ENCODE results near the gene LGALS16. TPM values are rescaled to one million over a fixed set of nuclear protein-coding genes. Genes with fewer than 3 reads are reported as not detected.
A peak's percentile ranks its signal among the peaks of the same experiment; 100 is the strongest.
"Not testable (repeated sequence)": the region's sequence is repeated elsewhere in the genome, so short reads cannot be mapped to it uniquely, and the experiment has no call there.

LGALS16 gene
- total RNA-seq = not detected

GRCh38 chr19:39655613-39656012 lies at the start of gene LGALS16:
Gene LGALS16 (plus strand): TSS chr19:39655913. CDS start chr19:39655962, 49 bp downstream.
- Histone ChIP-seq H3K4me1 (replicated peaks in 1 of 2) (no peaks in the 10 kb centered on the region), H3K27ac (no peak within 1 kb of the TSS), H3K4me3 (no peak within 1 kb of the TSS)
- 0 to 20% (median 10%) methylated on average over 1 to 3 of the region's 3 CpGs; no CpG with 5 or more reads in 6 of the 10 experiments for WGBS, 10 experiments
- in situ Hi-C loops (cut with MboI; ENCODE audit: low pct_unique_long_range_greater_than_20kb in 2 of 9, low sequenced_read_pairs in 9 of 9, unreplicated experiment in 9 of 9) = loop anchor here in 3 of 9 experiments (25.0 kb wide), 1 partner anchor 93 kb away; no protein-coding TSS in a partner anchor
- ATAC-seq (replicated peaks in 6 of 8) = no peak

GRCh38 chr19:39607021-39607420 lies 48.7 kb upstream of the LGALS16 start:
- Histone ChIP-seq H3K4me3 (no peak overlapping the region), H3K4me1 (replicated peaks in 1 of 2) (no peaks in the 10 kb centered on the region), H3K27ac (no peak overlapping the region)
- in situ Hi-C loops (cut with MboI; ENCODE audit: low pct_unique_long_range_greater_than_20kb in 2 of 9, low sequenced_read_pairs in 9 of 9, unreplicated experiment in 9 of 9) = no loop called here
- no peak for ATAC-seq (replicated peaks in 6 of 8)
- 18 to 83% (median 67%) methylated on average over 1 to 9 of the region's 9 CpGs; no CpG with 5 or more reads in 1 of the 10 experiments for WGBS, 10 experiments

- H3K27ac ChIP-seq = no peak overlapping the region
- no peaks in the 10 kb centered on the region for H3K4me1 ChIP-seq (replicated peaks in 1 of 2)
- 12 to 75% (median 48%) methylated on average over 3 to 6 of the region's 6 CpGs; no CpG with 5 or more reads in 1 of the 10 experiments for WGBS, 10 experiments
- H3K4me3 ChIP-seq = no peak overlapping the region
- no peak for ATAC-seq (replicated peaks in 6 of 8)
- in situ Hi-C loops (cut with MboI; ENCODE audit: low pct_unique_long_range_greater_than_20kb in 2 of 9, low sequenced_read_pairs in 9 of 9, unreplicated experiment in 9 of 9) = no loop called here
Measured at GRCh38 chr19:39607561-39607960, 48.2 kb upstream of the LGALS16 start.

- ATAC-seq (replicated peaks in 6 of 8) = no peak
- in situ Hi-C loops (cut with MboI; ENCODE audit: low pct_unique_long_range_greater_than_20kb in 2 of 9, low sequenced_read_pairs in 9 of 9, unreplicated experiment in 9 of 9) = no loop called here
- no peak overlapping the region for H3K27ac ChIP-seq
- 0 to 100% (median 49%) methylated on average over 1 to 2 of the region's 2 CpGs; no CpG with 5 or more reads in 2 of the 10 experiments for WGBS, 10 experiments
- no peaks in the 10 kb centered on the region for H3K4me1 ChIP-seq (replicated peaks in 1 of 2)
- H3K4me3 ChIP-seq = no peak overlapping the region
Measured at GRCh38 chr19:39613597-39613996, 42.1 kb upstream of the LGALS16 start.

GRCh38 chr19:39617745-39618144 lies 38.0 kb upstream of the LGALS16 start:
- ATAC-seq (replicated peaks in 6 of 8) = no peak
- Histone ChIP-seq H3K4me3 (no peak overlapping the region), H3K27ac (no peak overlapping the region), H3K4me1 (replicated peaks in 1 of 2) (no peaks in the 10 kb centered on the region)
- WGBS, 10 experiments = 0 to 33% (median 10%) methylated on average over 1 of the region's 1 CpG; no CpG with 5 or more reads in 6 of the 10 experiments
- in situ Hi-C loops (cut with MboI; ENCODE audit: low pct_unique_long_range_greater_than_20kb in 2 of 9, low sequenced_read_pairs in 9 of 9, unreplicated experiment in 9 of 9) = no loop called here

- WGBS, 10 experiments = 0 to 50% (median 0%) methylated on average over 1 to 3 of the region's 5 CpGs; no CpG with 5 or more reads in 4 of the 10 experiments
- ATAC-seq (replicated peaks in 6 of 8) = no peak
- no peaks in the 10 kb centered on the region for H3K4me1 ChIP-seq (replicated peaks in 1 of 2)
- no peak overlapping the region for H3K4me3 ChIP-seq
- no peak overlapping the region for H3K27ac ChIP-seq
- in situ Hi-C loops (cut with MboI; ENCODE audit: low pct_unique_long_range_greater_than_20kb in 2 of 9, low sequenced_read_pairs in 9 of 9, unreplicated experiment in 9 of 9) = no loop called here
Measured at GRCh38 chr19:39623946-39624345, 31.8 kb upstream of the LGALS16 start.

- ATAC-seq (replicated peaks in 6 of 8); H3K4me3 ChIP-seq; H3K4me1 ChIP-seq (replicated peaks in 1 of 2); in situ Hi-C loops (cut with MboI; ENCODE audit: low pct_unique_long_range_greater_than_20kb in 2 of 9, low sequenced_read_pairs in 9 of 9, unreplicated experiment in 9 of 9); H3K27ac ChIP-seq: not testable (repeated sequence)
- 0 to 40% (median 14%) methylated on average over 1 to 2 of the region's 2 CpGs; no CpG with 5 or more reads in 3 of the 10 experiments for WGBS, 10 experiments
Measured at GRCh38 chr19:39627631-39628030, 28.1 kb upstream of the LGALS16 start.

- Histone ChIP-seq H3K4me3 (no peak overlapping the region), H3K27ac (no peak overlapping the region), H3K4me1 (replicated peaks in 1 of 2) (no peaks in the 10 kb centered on the region)
- 17 to 80% (median 64%) methylated on average over 1 to 4 of the region's 4 CpGs for WGBS, 10 experiments
- no peak for ATAC-seq (replicated peaks in 6 of 8)
- in situ Hi-C loops (cut with MboI; ENCODE audit: low pct_unique_long_range_greater_than_20kb in 2 of 9, low sequenced_read_pairs in 9 of 9, unreplicated experiment in 9 of 9) = no loop called here
Measured at GRCh38 chr19:39631178-39631577, 24.5 kb upstream of the LGALS16 start.

GRCh38 chr19:39631626-39632025 lies 24.1 kb upstream of the LGALS16 start:
- ATAC-seq (replicated peaks in 6 of 8) = no peak
- Histone ChIP-seq H3K4me1 (replicated peaks in 1 of 2) (no peaks in the 10 kb centered on the region), H3K27ac (no peak overlapping the region), H3K4me3 (no peak overlapping the region)
- in situ Hi-C loops (cut with MboI; ENCODE audit: low pct_unique_long_range_greater_than_20kb in 2 of 9, low sequenced_read_pairs in 9 of 9, unreplicated experiment in 9 of 9) = no loop called here
- 12 to 88% (median 51%) methylated on average over 2 to 6 of the region's 6 CpGs for WGBS, 10 experiments

GRCh38 chr19:39637891-39638290 lies 17.8 kb upstream of the LGALS16 start:
- in situ Hi-C loops (cut with MboI; ENCODE audit: low pct_unique_long_range_greater_than_20kb in 2 of 9, low sequenced_read_pairs in 9 of 9, unreplicated experiment in 9 of 9) = no loop called here
- no peak overlapping the region for H3K27ac ChIP-seq
- no peak overlapping the region for H3K4me3 ChIP-seq
- peak in 1 of 8 experiments; percentile 38 for ATAC-seq (replicated peaks in 6 of 8)
- no peaks in the 10 kb centered on the region for H3K4me1 ChIP-seq (replicated peaks in 1 of 2)
- 0 to 43% (median 7%) methylated on average over 1 to 3 of the region's 4 CpGs; no CpG with 5 or more reads in 1 of the 10 experiments for WGBS, 10 experiments

GRCh38 chr19:39641773-39642172 lies 13.9 kb upstream of the LGALS16 start:
- ATAC-seq (replicated peaks in 6 of 8) = no peak
- Histone ChIP-seq H3K27ac (no peak overlapping the region), H3K4me3 (no peak overlapping the region), H3K4me1 (replicated peaks in 1 of 2) (no peaks in the 10 kb centered on the region)
- in situ Hi-C loops (cut with MboI; ENCODE audit: low pct_unique_long_range_greater_than_20kb in 2 of 9, low sequenced_read_pairs in 9 of 9, unreplicated experiment in 9 of 9) = no loop called here
- 0 to 14% (median 0%) methylated on average over 1 of the region's 1 CpG; no CpG with 5 or more reads in 5 of the 10 experiments for WGBS, 10 experiments

- in situ Hi-C loops (cut with MboI; ENCODE audit: low pct_unique_long_range_greater_than_20kb in 2 of 9, low sequenced_read_pairs in 9 of 9, unreplicated experiment in 9 of 9) = no loop called here
- ATAC-seq (replicated peaks in 6 of 8) = no peak
- H3K4me1 ChIP-seq (replicated peaks in 1 of 2) = no peaks in the 10 kb centered on the region
- H3K4me3 ChIP-seq = no peak overlapping the region
- no peak overlapping the region for H3K27ac ChIP-seq
- 10 to 67% (median 32%) methylated on average over 1 to 5 of the region's 5 CpGs; no CpG with 5 or more reads in 1 of the 10 experiments for WGBS, 10 experiments
Measured at GRCh38 chr19:39643591-39643990, 12.1 kb upstream of the LGALS16 start.

- WGBS, 10 experiments = 0 to 50% (median 19%) methylated on average over 1 to 6 of the region's 6 CpGs; no CpG with 5 or more reads in 1 of the 10 experiments
- in situ Hi-C loops (cut with MboI; ENCODE audit: low pct_unique_long_range_greater_than_20kb in 2 of 9, low sequenced_read_pairs in 9 of 9, unreplicated experiment in 9 of 9) = no loop called here
- H3K4me1 ChIP-seq (replicated peaks in 1 of 2) = no peaks in the 10 kb centered on the region
- no peak for ATAC-seq (replicated peaks in 6 of 8)
- no peak overlapping the region for H3K4me3 ChIP-seq
- no peak overlapping the region for H3K27ac ChIP-seq
Measured at GRCh38 chr19:39645800-39646411, 9.8 kb upstream of the LGALS16 start.

- no peak overlapping the region for H3K4me3 ChIP-seq
- H3K27ac ChIP-seq = no peak overlapping the region
- no peak for ATAC-seq (replicated peaks in 6 of 8)
- H3K4me1 ChIP-seq (replicated peaks in 1 of 2) = no peaks in the 10 kb centered on the region
- WGBS, 10 experiments = 0 to 34% (median 7%) methylated on average over 1 to 3 of the region's 3 CpGs; no CpG with 5 or more reads in 1 of the 10 experiments
- in situ Hi-C loops (cut with MboI; ENCODE audit: low pct_unique_long_range_greater_than_20kb in 2 of 9, low sequenced_read_pairs in 9 of 9, unreplicated experiment in 9 of 9) = no loop called here
Measured at GRCh38 chr19:39647918-39648317, 7.8 kb upstream of the LGALS16 start.

Data from motor neuron (in vitro differentiated cells).